HG02588 (cell line): ENCODE data around the gene CLDN17.

ENCODE experiments used
- ATAC-seq: cut with Tn5 transposase; IDR thresholded peaks from one replicate; pipeline ENCODE4 v1.9.1; 2021; ENCODE audit warnings: mild to moderate bottlenecking, moderate library complexity; ENCODE audit not compliant: unreplicated experiment

Gene CLDN17

GRCh38 chr21:30166705-30167104 is at the start of gene CLDN17:
TSS of gene CLDN17 (minus strand) at chr21:30166805. CDS start at chr21:30166617, 188 bp downstream.
- no peak for ATAC-seq

- ATAC-seq = no peak
Observed at GRCh38 chr21:30216041-30216723, 49.6 kb upstream of the CLDN17 start, which contains the start of gene CLDN8. TSS of gene CLDN8 (minus strand) at chr21:30216097. CDS start at chr21:30215925, 172 bp downstream.

GRCh38 chr21:30211071-30211470 is 44.5 kb upstream of the CLDN17 start:
- no peak for ATAC-seq

GRCh38 chr21:30209601-30210000 is 43.0 kb upstream of the CLDN17 start:
- ATAC-seq = no peak

GRCh38 chr21:30207252-30207579 is 40.6 kb upstream of the CLDN17 start:
- ATAC-seq = no peak

- no peak for ATAC-seq
Observed at GRCh38 chr21:30206551-30207251, 40.1 kb upstream of the CLDN17 start.

GRCh38 chr21:30200000-30200399 is 33.4 kb upstream of the CLDN17 start:
- ATAC-seq = no peak

GRCh38 chr21:30194701-30195299 is 28.2 kb upstream of the CLDN17 start:
- no peak for ATAC-seq

GRCh38 chr21:30193201-30193600 is 26.6 kb upstream of the CLDN17 start:
- ATAC-seq = no peak

GRCh38 chr21:30190554-30190953 is 23.9 kb upstream of the CLDN17 start:
- ATAC-seq = no peak

GRCh38 chr21:30189773-30190172 is 23.2 kb upstream of the CLDN17 start:
- ATAC-seq = no peak

GRCh38 chr21:30186242-30186641 is 19.6 kb upstream of the CLDN17 start:
- ATAC-seq = no peak

GRCh38 chr21:30168086-30168485 is 1.5 kb upstream of the CLDN17 start:
- ATAC-seq = no peak

- ATAC-seq = no peak
Observed at GRCh38 chr21:30166171-30166570, 434 bp downstream of the CLDN17 start.

GRCh38 chr21:30164796-30165195 is 1.8 kb downstream of the CLDN17 start:
- no peak for ATAC-seq

GRCh38 chr21:30153697-30154340 is 12.8 kb downstream of the CLDN17 start:
- ATAC-seq = no peak

- no peak for ATAC-seq
Observed at GRCh38 chr21:30152792-30153191, 13.8 kb downstream of the CLDN17 start.

- no peak for ATAC-seq
Observed at GRCh38 chr21:30148906-30149305, 17.7 kb downstream of the CLDN17 start.

GRCh38 chr21:30146558-30147282 is 19.9 kb downstream of the CLDN17 start:
- ATAC-seq = no peak

GRCh38 chr21:30138483-30138882 is 28.1 kb downstream of the CLDN17 start:
- no peak for ATAC-seq

GRCh38 chr21:30129246-30129645 is 37.4 kb downstream of the CLDN17 start:
- no peak for ATAC-seq
